Keratinocyte (primary cell): Measurements from ENCODE around the gene AKTIP. TPM values are rescaled to one million over a fixed set of nuclear protein-coding genes. Genes with fewer than 3 reads are reported as not detected.

Experiments used
- DNase-seq: peaks from one replicate; pipeline ENCODE4 v3.0.0-alpha.2; 2011; ENCODE audit warnings: low read depth, missing footprints, low spot score
- FAIRE-seq: peaks from 2 replicates; lab custom pipeline; 2011; peaks lifted over from hg19 to GRCh38; lab: Jason Lieb, UNC
- H2AFZ ChIP-seq: 2 replicates; pipeline ENCODE4 v1.6.0; 2012; ENCODE audit warnings: low read length, control low read depth, inconsistent platforms; ENCODE audit not compliant: control insufficient read depth
- H3K27ac ChIP-seq: 2 replicates; pipeline ENCODE4 v1.5.1; 2011; ENCODE audit warnings: low read length; ENCODE audit not compliant: control insufficient read depth, insufficient read depth
- H3K27me3 ChIP-seq: 3 replicates; pipeline ENCODE4 v1.6.0; 2011; ENCODE audit warnings: low read length; ENCODE audit not compliant: control insufficient read depth, insufficient read depth; ENCODE audit errors: extremely low read depth
- H3K36me3 ChIP-seq, 2 experiments: 2 replicates in 1 of 2; 3 replicates in 1 of 2; pipeline ENCODE4 v1.5.1; 2011; ENCODE audit warnings: low read length in 2 of 2, mild to moderate bottlenecking in 1 of 2; ENCODE audit not compliant: control insufficient read depth in 2 of 2, insufficient read depth in 2 of 2; ENCODE audit errors: extremely low read depth in 1 of 2
- H3K4me1 ChIP-seq: 3 replicates; pipeline ENCODE4 v1.5.1; 2011; ENCODE audit warnings: low read length; ENCODE audit not compliant: control insufficient read depth, insufficient read depth; ENCODE audit errors: extremely low read depth
- H3K4me2 ChIP-seq: 3 replicates; pipeline ENCODE4 v1.6.0; 2011; ENCODE audit warnings: low read depth, low read length; ENCODE audit not compliant: control insufficient read depth, insufficient read depth; ENCODE audit errors: extremely low read depth
- H3K4me3 ChIP-seq, 3 experiments: fragments of 200-600 bp in 1 of 3; sonication (generic) in 1 of 3; 2 replicates in 2 of 3; 3 replicates in 1 of 3; pipeline ENCODE4 v1.5.1; 2011 to 2016; ENCODE audit warnings: low read length in 3 of 3, mild to moderate bottlenecking in 3 of 3, control low read depth in 2 of 3, inconsistent platforms in 1 of 3, low read depth in 1 of 3, mixed read lengths in 1 of 3, mixed run types in 1 of 3, moderate library complexity in 1 of 3; ENCODE audit not compliant: control insufficient read depth in 2 of 3, insufficient read depth in 2 of 3; ENCODE audit errors: extremely low read depth in 1 of 3
- H3K79me2 ChIP-seq: 2 replicates; pipeline ENCODE4 v1.6.0; 2012; ENCODE audit warnings: low read length; ENCODE audit not compliant: control insufficient read depth, insufficient read depth
- H3K9ac ChIP-seq: 3 replicates; pipeline ENCODE4 v1.6.0; 2011; ENCODE audit warnings: low read length; ENCODE audit not compliant: control insufficient read depth, insufficient read depth; ENCODE audit errors: extremely low read depth
- H3K9me1 ChIP-seq: 3 replicates; pipeline ENCODE4 v1.6.0; 2011; ENCODE audit warnings: low read length; ENCODE audit not compliant: control insufficient read depth, insufficient read depth; ENCODE audit errors: extremely low read depth
- H3K9me3 ChIP-seq: 2 replicates; pipeline ENCODE4 v1.5.1; 2012; ENCODE audit warnings: low read depth, low read length; ENCODE audit not compliant: control insufficient read depth
- H4K20me1 ChIP-seq: 3 replicates; pipeline ENCODE4 v1.6.0; 2011; ENCODE audit warnings: low read length; ENCODE audit not compliant: control insufficient read depth, insufficient read depth; ENCODE audit errors: extremely low read depth
- EZH2 ChIP-seq: IDR thresholded peaks from one replicate; pipeline ENCODE4 v1.6.1; 2012; ENCODE audit warnings: inconsistent platforms, mild to moderate bottlenecking, low read length, moderate library complexity
- dilution Hi-C: fragments of 300-500 bp; cut with MboI; formaldehyde crosslinking; loops from one replicate; pipeline ENCODE4 v1.7.0; 2020; ENCODE audit warnings: low sequenced_read_pairs; ENCODE audit not compliant: extremely low pct_ligation_motif_present
- polyA plus RNA-seq, 5 experiments: library from polyadenylated mRNA; depleted of rRNA in 3 of 5; stranded (reverse) in 3 of 5; stranded (forward) in 1 of 5; unstranded in 1 of 5; fragments of >200 nt; gene quantifications; 1 replicate in 1 of 5; 2 replicates in 3 of 5; 3 replicates in 1 of 5; pipeline versions ENCODE4 v1.2.1 to v1.2.3, GENCODE V29; 2011 to 2012; ENCODE audit warnings: missing spikeins in 2 of 5, low read depth in 1 of 5, low replicate concordance in 1 of 5
- TF ChIP-seq, protein P1 (sequence below), 3 experiments: IDR thresholded peaks in 1 of 3; conservative IDR thresholded peaks in 1 of 3; optimal IDR thresholded peaks in 1 of 3; 2 replicates in 2 of 3; 3 replicates in 1 of 3; pipeline versions ENCODE3 to v1.5.1; 2011; ENCODE audit warnings: low read length in 3 of 3, mild to moderate bottlenecking in 3 of 3, moderate library complexity in 2 of 3, control low read depth in 1 of 3, inconsistent platforms in 1 of 3; ENCODE audit not compliant: insufficient read depth in 2 of 3; ENCODE audit errors: extremely low read depth in 1 of 3

The AKTIP gene
- polyA plus RNA-seq, 1 donor (not counting 4 experiments of a cell fraction or from before 2014, with no cell fraction given), result 23.6 TPM

DNA sequence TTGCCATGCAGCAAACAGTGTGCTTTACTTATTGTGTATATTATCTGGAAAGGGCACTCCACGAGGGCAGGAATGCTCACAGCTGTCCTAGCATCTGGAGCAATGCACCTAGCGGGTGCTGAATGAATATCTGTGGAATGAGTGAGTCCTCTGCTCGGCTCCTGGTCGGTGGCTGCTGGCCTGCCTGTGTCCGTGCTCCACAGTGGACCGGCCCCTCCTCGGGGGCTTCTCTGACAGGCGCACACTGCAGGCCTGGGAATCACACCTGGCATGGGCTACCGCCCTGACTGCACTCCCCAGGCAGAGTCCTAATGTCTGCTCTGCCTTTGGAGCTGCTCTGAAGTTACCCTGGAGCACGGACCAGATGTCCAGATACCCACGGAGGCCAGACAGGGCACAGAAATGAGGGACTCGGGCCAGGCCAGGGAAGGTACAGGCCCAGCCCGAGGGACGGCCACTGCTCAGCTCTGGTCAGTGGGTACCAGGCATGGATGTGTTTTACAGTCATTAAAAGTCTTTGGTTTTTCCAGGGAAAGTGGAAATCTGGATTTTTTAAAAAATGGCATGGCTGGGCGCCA lies 21.1 kb upstream of the AKTIP start:
- H3K4me3 ChIP-seq, result no peak overlapping the region
- no peak for TF ChIP-seq EZH2
- TF ChIP-seq, protein P1, sequence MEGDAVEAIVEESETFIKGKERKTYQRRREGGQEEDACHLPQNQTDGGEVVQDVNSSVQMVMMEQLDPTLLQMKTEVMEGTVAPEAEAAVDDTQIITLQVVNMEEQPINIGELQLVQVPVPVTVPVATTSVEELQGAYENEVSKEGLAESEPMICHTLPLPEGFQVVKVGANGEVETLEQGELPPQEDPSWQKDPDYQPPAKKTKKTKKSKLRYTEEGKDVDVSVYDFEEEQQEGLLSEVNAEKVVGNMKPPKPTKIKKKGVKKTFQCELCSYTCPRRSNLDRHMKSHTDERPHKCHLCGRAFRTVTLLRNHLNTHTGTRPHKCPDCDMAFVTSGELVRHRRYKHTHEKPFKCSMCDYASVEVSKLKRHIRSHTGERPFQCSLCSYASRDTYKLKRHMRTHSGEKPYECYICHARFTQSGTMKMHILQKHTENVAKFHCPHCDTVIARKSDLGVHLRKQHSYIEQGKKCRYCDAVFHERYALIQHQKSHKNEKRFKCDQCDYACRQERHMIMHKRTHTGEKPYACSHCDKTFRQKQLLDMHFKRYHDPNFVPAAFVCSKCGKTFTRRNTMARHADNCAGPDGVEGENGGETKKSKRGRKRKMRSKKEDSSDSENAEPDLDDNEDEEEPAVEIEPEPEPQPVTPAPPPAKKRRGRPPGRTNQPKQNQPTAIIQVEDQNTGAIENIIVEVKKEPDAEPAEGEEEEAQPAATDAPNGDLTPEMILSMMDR (optimal IDR thresholded peaks at IDR 0.05 in 1 of 3, IDR thresholded peaks at IDR 0.05 in 1 of 3, conservative IDR thresholded peaks at IDR 0.05 in 1 of 3; ENCODE audit: extremely low read depth in 1 of 3, insufficient read depth in 2 of 3, low read length in 3 of 3), result no peak
- H3K36me3 ChIP-seq, result no peaks in the 10 kb centered on the region
- H3K4me1 ChIP-seq, result peaks cover 4% of the 10 kb centered on the region
- H3K27me3 ChIP-seq, result no peaks in the 10 kb centered on the region
- FAIRE-seq, result no peak
- no peaks in the 10 kb centered on the region for H3K9me1 ChIP-seq
- no peak overlapping the region for H3K9ac ChIP-seq
- H3K27ac ChIP-seq, result no peak overlapping the region
- no peaks in the 10 kb centered on the region for H3K9me3 ChIP-seq
- H3K79me2 ChIP-seq, result no peaks in the 10 kb centered on the region
- no peak for DNase-seq
- no peaks in the 10 kb centered on the region for H4K20me1 ChIP-seq
- H3K4me2 ChIP-seq, result no peak overlapping the region
- dilution Hi-C loops, result no loop called here
- no peak overlapping the region for H2AFZ ChIP-seq

DNA sequence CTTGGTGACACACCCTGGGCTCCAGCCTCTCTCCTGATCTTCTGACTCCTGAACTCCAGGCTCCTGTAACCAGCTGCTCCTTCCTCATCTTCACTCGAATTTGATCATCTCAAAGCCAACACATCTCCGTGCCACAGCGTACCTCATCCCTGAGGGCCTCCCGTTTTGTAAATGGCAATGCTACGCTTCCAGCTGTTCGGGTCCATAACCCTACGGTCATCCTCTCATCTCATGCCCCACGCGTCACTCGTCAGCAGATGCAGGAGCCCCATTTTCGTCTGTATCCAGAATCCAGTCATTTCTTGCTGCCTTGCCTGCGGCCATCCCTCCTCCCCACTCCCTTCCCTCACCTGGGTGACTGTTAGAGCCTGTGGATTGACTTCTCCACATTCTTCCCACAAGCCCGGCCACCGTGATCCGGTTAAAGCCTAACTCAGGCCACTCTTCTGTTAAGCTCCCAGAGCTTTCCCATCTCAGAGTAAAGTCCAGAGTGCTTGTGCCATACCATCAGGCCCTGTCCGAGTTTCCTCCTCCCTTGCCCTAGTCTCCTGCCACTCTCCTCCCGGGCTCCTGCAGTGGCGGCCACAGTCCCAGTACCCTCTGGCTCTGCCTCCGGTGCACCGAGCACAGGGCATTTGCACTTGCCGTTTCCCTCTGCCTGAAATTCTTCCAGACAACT lies 20.3 kb upstream of the AKTIP start:
- Histone ChIP-seq H3K4me1 (peaks cover 4% of the 10 kb centered on the region), H3K36me3 (no peaks in the 10 kb centered on the region), H3K4me3 (no peak overlapping the region), H3K9me3 (no peaks in the 10 kb centered on the region), H3K27me3 (no peaks in the 10 kb centered on the region), H3K9ac (no peak overlapping the region), H4K20me1 (no peaks in the 10 kb centered on the region), H2AFZ (no peak overlapping the region), H3K4me2 (no peak overlapping the region), H3K79me2 (no peaks in the 10 kb centered on the region), H3K27ac (no peak overlapping the region), H3K9me1 (no peaks in the 10 kb centered on the region)
- no peak for FAIRE-seq
- DNase-seq, result no peak
- TF ChIP-seq EZH2, result no peak
- TF ChIP-seq, protein P1 (optimal IDR thresholded peaks at IDR 0.05 in 1 of 3, IDR thresholded peaks at IDR 0.05 in 1 of 3, conservative IDR thresholded peaks at IDR 0.05 in 1 of 3; ENCODE audit: extremely low read depth in 1 of 3, insufficient read depth in 2 of 3, low read length in 3 of 3), result no peak
- dilution Hi-C loops, result no loop called here
